H1 (cell line): ENCODE measurements around the gene ZBP1. TPM values are rescaled to one million over a fixed set of nuclear protein-coding genes. Genes with fewer than 3 reads are reported as not detected.
A peak's percentile ranks its signal among the peaks of the same experiment; 100 is the strongest.

Experiments
- CTCF ChIA-PET: fragments of 300-600 bp; sonication (Branson Sonifier 250); formaldehyde crosslinking; loops from one replicate; lab custom pipeline; 2021; ENCODE audit not compliant: partially characterized antibody; lab: Charles Lee
- POLR2A ChIA-PET: fragments of 300-600 bp; sonication (Branson Sonifier 250); formaldehyde crosslinking; loops from one replicate; lab custom pipeline; 2021; ENCODE audit warnings: inconsistent platforms; ENCODE audit not compliant: partially characterized antibody; lab: Charles Lee
- DNase-seq, 2 experiments: peaks; one replicate each; pipeline versions ENCODE4 v3.0.0 to v3.0.0-alpha.2; 2010 to 2022; ENCODE audit warnings: low spot score in 2 of 2, low read depth in 1 of 2, mixed read lengths in 1 of 2
- FAIRE-seq: peaks from 2 replicates; lab custom pipeline; 2011; peaks lifted over from hg19 to GRCh38; lab: Jason Lieb, UNC
- H2AFZ ChIP-seq: 2 replicates; pipeline ENCODE4 v1.8.1; 2012; ENCODE audit warnings: low read length, inconsistent platforms
- H2AK5ac ChIP-seq: 2 replicates; pipeline ENCODE4 v1.6.1; 2013; ENCODE audit warnings: low read depth, low read length
- H2BK120ac ChIP-seq: replicated peaks from 2 replicates; pipeline ENCODE3; 2013; ENCODE audit warnings: low read depth, low read length, inconsistent platforms
- H2BK12ac ChIP-seq: 2 replicates; pipeline ENCODE4 v1.6.1; 2013; ENCODE audit warnings: low read depth, low read length
- H2BK15ac ChIP-seq: 2 replicates; pipeline ENCODE4 v1.6.1; 2013; ENCODE audit warnings: low read length
- H2BK20ac ChIP-seq: 2 replicates; pipeline ENCODE4 v1.6.1; 2013; ENCODE audit warnings: low read length
- H2BK5ac ChIP-seq: 2 replicates; pipeline ENCODE4 v1.6.1; 2013; ENCODE audit warnings: low read depth, low read length
- H3K14ac ChIP-seq: 2 replicates; pipeline ENCODE4 v1.6.1; 2013; ENCODE audit warnings: inconsistent platforms; ENCODE audit not compliant: insufficient read length
- H3K18ac ChIP-seq: 2 replicates; pipeline ENCODE4 v1.6.1; 2013; ENCODE audit warnings: low read length; ENCODE audit errors: extremely low read depth
- H3K23ac ChIP-seq: 2 replicates; pipeline ENCODE4 v1.6.1; 2013; ENCODE audit warnings: inconsistent platforms; ENCODE audit not compliant: insufficient read length
- H3K23me2 ChIP-seq: 2 replicates; pipeline ENCODE4 v1.6.1; 2013; ENCODE audit warnings: low read depth, low read length
- H3K27ac ChIP-seq: 2 replicates; pipeline ENCODE4 v1.6.1; 2011; ENCODE audit warnings: low read depth, low read length, inconsistent platforms
- H3K27me3 ChIP-seq, 4 experiments: replicated peaks in 1 of 4; 1 replicate in 1 of 4; 2 replicates in 3 of 4; pipeline versions ENCODE4 v1.6.1 to v1.8.1; 2011 to 2013; ENCODE audit warnings: low read length in 3 of 4, mild to moderate bottlenecking in 3 of 4, inconsistent platforms in 2 of 4, mixed read lengths in 2 of 4, moderate library complexity in 1 of 4; ENCODE audit not compliant: control insufficient read depth in 3 of 4, insufficient read depth in 3 of 4; ENCODE audit errors: extremely low read depth in 1 of 4
- H3K36me3 ChIP-seq, 4 experiments: 2 replicates each; pipeline versions ENCODE4 v1.6.1 to v1.8.1; 2011 to 2013; ENCODE audit warnings: mild to moderate bottlenecking in 4 of 4, low read length in 3 of 4, moderate library complexity in 2 of 4, control low read depth in 1 of 4, inconsistent platforms in 1 of 4; ENCODE audit not compliant: insufficient read depth in 4 of 4, control insufficient read depth in 2 of 4
- H3K4ac ChIP-seq: replicated peaks from 2 replicates; pipeline ENCODE3; 2013; ENCODE audit warnings: low read length, low read depth, mixed read lengths, inconsistent platforms; ENCODE audit not compliant: insufficient read length
- H3K4me1 ChIP-seq, 4 experiments: replicated peaks in 1 of 4; 1 replicate in 1 of 4; 2 replicates in 3 of 4; pipeline versions ENCODE4 v1.6.1 to v1.8.1; 2011 to 2013; ENCODE audit warnings: low read length in 3 of 4, inconsistent platforms in 2 of 4, mixed read lengths in 1 of 4; ENCODE audit not compliant: insufficient read depth in 4 of 4, control insufficient read depth in 3 of 4
- H3K4me2 ChIP-seq, 2 experiments: 2 replicates each; pipeline versions ENCODE4 v1.6.1 to v1.8.1; 2011 to 2013; ENCODE audit warnings: low read depth in 2 of 2, low read length in 2 of 2, control low read depth in 1 of 2, inconsistent platforms in 1 of 2, mild to moderate bottlenecking in 1 of 2; ENCODE audit not compliant: insufficient read depth in 1 of 2
- H3K4me3 ChIP-seq, 4 experiments: fragments of 200-600, 300-600 bp in 1 of 4; sonication (generic), shearing (Covaris generic), sonication (Bioruptor Twin) in 1 of 4; 2 replicates each; pipeline versions ENCODE4 v1.5.1 to v1.8.1; 2011 to 2016; ENCODE audit warnings: low read length in 4 of 4, low read depth in 3 of 4, control low read depth in 2 of 4, inconsistent platforms in 2 of 4, mild to moderate bottlenecking in 2 of 4, mixed read lengths in 1 of 4, moderate library complexity in 1 of 4; ENCODE audit not compliant: insufficient read depth in 2 of 4; ENCODE audit errors: extremely low read depth in 1 of 4
- H3K56ac ChIP-seq: replicated peaks from 2 replicates; pipeline ENCODE3; 2013; ENCODE audit warnings: low read depth, mild to moderate bottlenecking, mixed read lengths, low read length, inconsistent platforms; ENCODE audit not compliant: insufficient read length
- H3K79me1 ChIP-seq: 2 replicates; pipeline ENCODE4 v1.6.1; 2013; ENCODE audit warnings: low read depth, low read length, control low read depth
- H3K79me2 ChIP-seq, 2 experiments: 2 replicates each; pipeline versions ENCODE4 v1.6.1 to v1.8.1; 2012 to 2013; ENCODE audit warnings: low read length in 2 of 2, mild to moderate bottlenecking in 2 of 2, inconsistent platforms in 1 of 2; ENCODE audit not compliant: insufficient read depth in 2 of 2, control insufficient read depth in 1 of 2
- H3K9ac ChIP-seq, 4 experiments: replicated peaks in 1 of 4; 1 replicate in 1 of 4; 2 replicates in 3 of 4; pipeline versions ENCODE4 v1.6.1 to v1.8.1; 2011 to 2013; ENCODE audit warnings: low read depth in 3 of 4, low read length in 3 of 4, control low read depth in 2 of 4, mild to moderate bottlenecking in 2 of 4, moderate library complexity in 2 of 4, inconsistent platforms in 1 of 4; ENCODE audit errors: extremely low read depth in 1 of 4
- H3K9me3 ChIP-seq, 2 experiments: 2 replicates each; pipeline versions ENCODE4 v1.6.1 to v1.8.1; 2012 to 2013; ENCODE audit warnings: mild to moderate bottlenecking in 2 of 2, moderate library complexity in 2 of 2, control low read depth in 1 of 2, inconsistent platforms in 1 of 2, low read depth in 1 of 2, low read length in 1 of 2, mixed read lengths in 1 of 2; ENCODE audit not compliant: insufficient read depth in 2 of 2
- H4K20me1 ChIP-seq, 2 experiments: replicated peaks in 1 of 2; 2 replicates each; pipeline versions ENCODE3 to v1.8.1; 2011 to 2013; ENCODE audit warnings: inconsistent platforms in 2 of 2, low read length in 2 of 2, mild to moderate bottlenecking in 1 of 2; ENCODE audit not compliant: insufficient read depth in 2 of 2, control insufficient read depth in 1 of 2
- H4K5ac ChIP-seq: 2 replicates; pipeline ENCODE4 v1.6.1; 2013; ENCODE audit warnings: low read length, low read depth, mixed read lengths, inconsistent platforms; ENCODE audit not compliant: insufficient read length
- H4K8ac ChIP-seq: 2 replicates; pipeline ENCODE4 v1.8.0; 2013; ENCODE audit warnings: mild to moderate bottlenecking, moderate library complexity, low read length, inconsistent platforms; ENCODE audit not compliant: insufficient read depth; ENCODE audit errors: extremely low read depth
- H4K91ac ChIP-seq: replicated peaks from 2 replicates; pipeline ENCODE3; 2013; ENCODE audit warnings: low read length, mixed read lengths, inconsistent platforms; ENCODE audit not compliant: insufficient read length
- EZH2 ChIP-seq: fragments of 200-600 bp; sonication (generic); IDR thresholded peaks from 2 replicates; pipeline ENCODE4 v1.7.1; 2012; ENCODE audit warnings: low read depth, mild to moderate bottlenecking, moderate library complexity, low read length, inconsistent platforms; ENCODE audit not compliant: severe bottlenecking
- HDAC2 ChIP-seq, 2 experiments: fragments of 300-600 bp in 1 of 2; sonication (generic) in 1 of 2; IDR thresholded peaks; 2 replicates each; pipeline ENCODE4 v1.6.1; 2011 to 2012; ENCODE audit warnings: low read depth in 2 of 2, low read length in 2 of 2, mild to moderate bottlenecking in 2 of 2, moderate library complexity in 2 of 2, borderline replicate concordance in 1 of 2, inconsistent platforms in 1 of 2
- USF2 ChIP-seq: IDR thresholded peaks from 2 replicates; pipeline ENCODE4 v1.6.1; 2011; ENCODE audit warnings: low read length, improper control_type of control experiment
- WGBS, 2 experiments: shearing (Covaris generic) in 1 of 2; methylation state at CpG; one replicate each; pipeline versions ENCODE4 v1.1.6 to v1.1.7; 2013 to 2015; ENCODE audit warnings: low lambda C conversion rate in 2 of 2, mixed read lengths in 2 of 2, inconsistent platforms in 1 of 2, low coverage in 1 of 2, missing lambda C conversion rate in 1 of 2; ENCODE audit not compliant: insufficient replicate concordance in 2 of 2, insufficient coverage in 1 of 2, insufficient read length in 1 of 2; ENCODE audit errors: extremely low coverage in 1 of 2, missing lambda C conversion rate in 1 of 2; 5-methylcytosine and 5-hydroxymethylcytosine counted together
- polyA plus RNA-seq, 7 experiments: library from polyadenylated mRNA; depleted of rRNA in 3 of 7; stranded (reverse) in 5 of 7; unstranded in 2 of 7; fragments of >200 nt in 5 of 7; fragments of 200-250 nt in 2 of 7; gene quantifications; 1 replicate in 5 of 7; 2 replicates in 1 of 7; 4 replicates in 1 of 7; pipeline versions ENCODE4 v1.2.1 to v1.2.3, GENCODE V29; 2011 to 2013; ENCODE audit warnings: missing spikeins in 2 of 7, mixed read lengths in 2 of 7
- total RNA-seq: library from RNA; stranded (reverse); fragmentation: NEBNext Ultra II Directional; extraction: Animal tissue kit (Norgen Biotek cat#: 25700); gene quantifications from 2 replicates; pipeline ENCODE4 v1.2.1, GENCODE V29; 2021

The ZBP1 gene
- total and polyA plus RNA-seq, 2 of the 8 experiments (the other 6 are each of a cell fraction or from before 2014, with no cell fraction given), result not detected

- POLR2A ChIA-PET, result no interaction called here
- CTCF ChIA-PET, result interaction anchor here (0.6 to 10.7 kb wide), 6 partner anchors 10 to 76 kb away, joined by 3 to 194 read pairs (median 4); no protein-coding TSS in a partner anchor
- TF ChIP-seq EZH2 (no peak), HDAC2 (IDR thresholded peaks at IDR 0.05; ENCODE audit: borderline replicate concordance in 1 of 2, low read depth in 2 of 2, low read length in 2 of 2) (no peak), USF2 (no peak)
Measured at GRCh38 chr20:57589728-57590484, 30.3 kb downstream of the ZBP1 start.

More at GRCh38 chr20:57589728-57590484, 30.3 kb downstream of the ZBP1 start:
- Histone ChIP-seq H2AFZ (no peak overlapping the region), H2AK5ac (0 out of 2 replicates have a peak overlapping the region, but pooled peaks have one; percentile 6), H4K20me1 (no peaks in the 10 kb centered on the region), H2BK15ac (no peak overlapping the region; the same call in 1 of the 2 replicates), H3K56ac (no peak overlapping the region), H3K36me3 (no peaks in the 10 kb centered on the region), H3K4me1 (peaks cover 0 to 2% (median 0%) of the 10 kb centered on the region in 4 experiments; a peak in 2 of 7 replicates), H3K23me2 (no peaks in the 10 kb centered on the region), H3K4me2 (no peak overlapping the region), H3K9ac (no peak overlapping the region), H4K91ac (no peak overlapping the region), H3K79me2 (no peaks in the 10 kb centered on the region), H2BK5ac (0 out of 2 replicates have a peak overlapping the region, but pooled peaks have one; percentile 35), H2BK20ac (no peak overlapping the region), H3K27ac (no peak overlapping the region), H3K27me3 (no peaks in the 10 kb centered on the region), H3K23ac (no peak overlapping the region), H3K9me3 (no peaks in the 10 kb centered on the region), H2BK12ac (no peak overlapping the region), H2BK120ac (no peak overlapping the region), H3K4ac (no peak overlapping the region), H3K4me3 (no peak overlapping the region), H3K14ac (no peak overlapping the region), H4K5ac (no peak overlapping the region), H3K18ac (no peak overlapping the region), H3K79me1 (no peaks in the 10 kb centered on the region), H4K8ac (peak overlapping the region; percentile 71; the same call in 1 of the 2 replicates)
- DNase-seq (no peak), FAIRE-seq (no peak)
- 91% methylated on average over 16 of the region's 16 CpGs; no CpG with 5 or more reads in 1 of the 2 experiments for WGBS, 2 experiments
